Lung (tissue), 12 donors: Measurements from ENCODE around the gene SULT2B1. TPM values are rescaled to one million over a fixed set of nuclear protein-coding genes. Genes with fewer than 3 reads are reported as not detected.
A peak's percentile ranks its signal among the peaks of the same experiment; 100 is the strongest.

ENCODE experiments used
- ATAC-seq: fragments of 200-7000 bp; cut with Tn5 transposase; one replicate; pipeline ENCODE4 v1.9.1; 2020; ENCODE audit warnings: moderate number of reproducible peaks; ENCODE audit not compliant: insufficient read depth, low FRiP score
- DNase-seq, 3 donors: peaks; one replicate each; pipeline ENCODE4 v3.0.0-alpha.2; 2013 to 2017
- H3K27ac ChIP-seq, 2 donors: one replicate each; pipeline ENCODE4 v1.5.1; 2013; ENCODE audit warnings: mild to moderate bottlenecking in 2 of 2, moderate library complexity in 2 of 2, control low read depth in 1 of 2, inconsistent platforms in 1 of 2, low read depth in 1 of 2, low read length in 1 of 2
- H3K27me3 ChIP-seq, 3 donors: one replicate each; pipeline ENCODE4 v1.5.1; 2013; ENCODE audit warnings: low read length in 2 of 3; ENCODE audit not compliant: control insufficient read depth in 3 of 3, insufficient read depth in 3 of 3
- H3K36me3 ChIP-seq, 4 donors: one replicate each; pipeline ENCODE4 v1.5.1; 2013; ENCODE audit warnings: low read length in 4 of 4, mild to moderate bottlenecking in 1 of 4, moderate library complexity in 1 of 4; ENCODE audit not compliant: control insufficient read depth in 4 of 4, insufficient read depth in 4 of 4
- H3K4me1 ChIP-seq, 5 donors: one replicate each; pipeline ENCODE4 v1.5.1; 2013; ENCODE audit warnings: low read length in 5 of 5, mild to moderate bottlenecking in 2 of 5, moderate library complexity in 1 of 5; ENCODE audit not compliant: control insufficient read depth in 5 of 5, insufficient read depth in 5 of 5
- H3K4me3 ChIP-seq: one replicate; pipeline ENCODE4 v1.5.1; 2013; ENCODE audit warnings: mild to moderate bottlenecking, control low read depth, moderate library complexity
- H3K9ac ChIP-seq, 2 donors: one replicate each; pipeline ENCODE4 v1.5.1; 2013; ENCODE audit warnings: low read length in 2 of 2, control low read depth in 1 of 2; ENCODE audit not compliant: insufficient read depth in 1 of 2
- H3K9me3 ChIP-seq, 4 donors: one replicate each; pipeline ENCODE4 v1.5.1; 2013; ENCODE audit warnings: low read length in 3 of 4, mild to moderate bottlenecking in 1 of 4, moderate library complexity in 1 of 4; ENCODE audit not compliant: control insufficient read depth in 4 of 4, insufficient read depth in 3 of 4
- WGBS, 2 donors: extraction: QIAGEN DNeasy Blood & Tissue Kit; methylation state at CpG; one replicate each; pipeline ENCODE4 v1.1.7; 2013; 5-methylcytosine and 5-hydroxymethylcytosine counted together
- polyA plus RNA-seq, 2 donors: library from polyadenylated mRNA; stranded (reverse); fragments of 200-250 nt; gene quantifications; one replicate each; pipeline ENCODE4 v1.2.1, GENCODE V29; 2013
- total RNA-seq, 2 donors: library from RNA; depleted of rRNA in 1 of 2; stranded (reverse); fragments of >200 nt in 1 of 2; gene quantifications; one replicate each; pipeline ENCODE4 v1.2.1, GENCODE V29; 2014 to 2021
- TF ChIP-seq, protein P1 (sequence below): IDR thresholded peaks from 2 replicates; pipeline ENCODE4 v1.5.1; 2012; ENCODE audit warnings: mild to moderate bottlenecking; ENCODE audit errors: control extremely low read depth, extremely low read depth
- donor health status: control.
- donor health status: control.
- donor health status: Bipolar disorder and iron deficiency.
- donor health status: healthy.
- donor health status: DM: yes; HTN: yes; CAD: no.

Gene SULT2B1
- total and polyA plus RNA-seq, 4 donors = 1.2 to 22.9 (median 10.7) TPM

DNA sequence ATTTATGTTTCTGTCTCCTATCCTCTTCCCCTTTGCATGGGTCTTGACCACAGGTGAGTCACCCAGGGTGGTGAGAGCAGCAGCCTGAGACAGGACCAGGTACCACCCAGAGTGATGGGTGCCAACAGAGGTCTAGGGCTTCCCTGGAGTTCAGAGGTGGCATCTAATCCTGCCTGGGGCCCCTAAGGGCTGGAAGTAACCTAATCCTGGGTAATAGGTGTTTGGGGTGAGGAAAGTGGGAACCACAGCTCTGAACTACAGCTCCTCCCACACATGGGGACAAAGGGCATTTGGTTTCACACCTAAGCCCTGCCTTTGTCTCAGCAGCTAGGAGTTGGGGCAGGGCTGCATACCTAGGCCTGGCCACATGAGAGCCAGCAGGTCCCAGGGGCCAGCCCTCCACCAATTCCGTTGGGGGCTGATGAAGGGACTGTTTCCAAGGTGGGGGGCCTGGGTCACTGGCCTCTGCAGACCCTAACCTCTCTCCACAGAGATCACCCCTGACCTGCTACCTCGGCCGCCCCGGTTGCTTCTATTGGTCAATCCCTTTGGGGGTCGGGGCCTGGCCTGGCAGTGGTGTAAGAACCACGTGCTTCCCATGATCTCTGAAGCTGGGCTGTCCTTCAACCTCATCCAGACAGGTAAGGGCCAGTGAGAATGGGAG, 75.4 kb downstream of the SULT2B1 start:
- H3K4me3 ChIP-seq = no peak overlapping the region
- H3K27me3 ChIP-seq = no peaks in the 10 kb centered on the region
- H3K36me3 ChIP-seq = peaks cover 0 to 16% (median 0%) of the 10 kb centered on the region in 4 donors
- ATAC-seq (no peak), DNase-seq (no peak)
- H3K9ac ChIP-seq = no peak overlapping the region
- H3K4me1 ChIP-seq = peaks cover 3 to 32% (median 9%) of the 10 kb centered on the region in 5 donors
- TF ChIP-seq, protein P1, sequence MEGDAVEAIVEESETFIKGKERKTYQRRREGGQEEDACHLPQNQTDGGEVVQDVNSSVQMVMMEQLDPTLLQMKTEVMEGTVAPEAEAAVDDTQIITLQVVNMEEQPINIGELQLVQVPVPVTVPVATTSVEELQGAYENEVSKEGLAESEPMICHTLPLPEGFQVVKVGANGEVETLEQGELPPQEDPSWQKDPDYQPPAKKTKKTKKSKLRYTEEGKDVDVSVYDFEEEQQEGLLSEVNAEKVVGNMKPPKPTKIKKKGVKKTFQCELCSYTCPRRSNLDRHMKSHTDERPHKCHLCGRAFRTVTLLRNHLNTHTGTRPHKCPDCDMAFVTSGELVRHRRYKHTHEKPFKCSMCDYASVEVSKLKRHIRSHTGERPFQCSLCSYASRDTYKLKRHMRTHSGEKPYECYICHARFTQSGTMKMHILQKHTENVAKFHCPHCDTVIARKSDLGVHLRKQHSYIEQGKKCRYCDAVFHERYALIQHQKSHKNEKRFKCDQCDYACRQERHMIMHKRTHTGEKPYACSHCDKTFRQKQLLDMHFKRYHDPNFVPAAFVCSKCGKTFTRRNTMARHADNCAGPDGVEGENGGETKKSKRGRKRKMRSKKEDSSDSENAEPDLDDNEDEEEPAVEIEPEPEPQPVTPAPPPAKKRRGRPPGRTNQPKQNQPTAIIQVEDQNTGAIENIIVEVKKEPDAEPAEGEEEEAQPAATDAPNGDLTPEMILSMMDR = no peak
- peak overlapping the region in 1 of 2 donors; percentile 12 for H3K27ac ChIP-seq
- WGBS, 2 donors = 85 to 88% methylated on average over 6 of the region's 6 CpGs
- H3K9me3 ChIP-seq = no peaks in the 10 kb centered on the region

DNA sequence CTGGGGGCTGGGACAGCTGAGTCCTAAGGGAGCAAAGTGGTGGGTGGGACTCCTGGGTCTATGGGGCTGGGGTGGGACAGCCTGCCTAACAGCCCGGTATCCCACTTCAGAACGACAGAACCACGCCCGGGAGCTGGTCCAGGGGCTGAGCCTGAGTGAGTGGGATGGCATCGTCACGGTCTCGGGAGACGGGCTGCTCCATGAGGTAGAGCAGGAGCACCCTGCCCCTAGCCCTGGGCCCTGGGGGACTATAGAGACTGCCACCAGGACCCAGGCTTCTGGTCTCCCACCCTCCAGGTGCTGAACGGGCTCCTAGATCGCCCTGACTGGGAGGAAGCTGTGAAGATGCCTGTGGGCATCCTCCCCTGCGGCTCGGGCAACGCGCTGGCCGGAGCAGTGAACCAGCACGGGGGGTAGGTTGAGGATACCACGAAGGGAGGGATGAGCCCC, 75.9 kb downstream of the SULT2B1 start:
- no peak for DNase-seq
- no peak overlapping the region for H3K9ac ChIP-seq
- TF ChIP-seq, protein P1 = no peak
- peaks cover 3 to 32% (median 9%) of the 10 kb centered on the region in 5 donors for H3K4me1 ChIP-seq
- no peaks in the 10 kb centered on the region for H3K27me3 ChIP-seq
- no peaks in the 10 kb centered on the region for H3K9me3 ChIP-seq
- H3K36me3 ChIP-seq = peaks cover 0 to 15% (median 3%) of the 10 kb centered on the region in 4 donors
- no peak overlapping the region for H3K4me3 ChIP-seq
- 91 to 94% methylated on average over 17 of the region's 17 CpGs for WGBS, 2 donors
- H3K27ac ChIP-seq = no peak overlapping the region
- no peak for ATAC-seq

DNA sequence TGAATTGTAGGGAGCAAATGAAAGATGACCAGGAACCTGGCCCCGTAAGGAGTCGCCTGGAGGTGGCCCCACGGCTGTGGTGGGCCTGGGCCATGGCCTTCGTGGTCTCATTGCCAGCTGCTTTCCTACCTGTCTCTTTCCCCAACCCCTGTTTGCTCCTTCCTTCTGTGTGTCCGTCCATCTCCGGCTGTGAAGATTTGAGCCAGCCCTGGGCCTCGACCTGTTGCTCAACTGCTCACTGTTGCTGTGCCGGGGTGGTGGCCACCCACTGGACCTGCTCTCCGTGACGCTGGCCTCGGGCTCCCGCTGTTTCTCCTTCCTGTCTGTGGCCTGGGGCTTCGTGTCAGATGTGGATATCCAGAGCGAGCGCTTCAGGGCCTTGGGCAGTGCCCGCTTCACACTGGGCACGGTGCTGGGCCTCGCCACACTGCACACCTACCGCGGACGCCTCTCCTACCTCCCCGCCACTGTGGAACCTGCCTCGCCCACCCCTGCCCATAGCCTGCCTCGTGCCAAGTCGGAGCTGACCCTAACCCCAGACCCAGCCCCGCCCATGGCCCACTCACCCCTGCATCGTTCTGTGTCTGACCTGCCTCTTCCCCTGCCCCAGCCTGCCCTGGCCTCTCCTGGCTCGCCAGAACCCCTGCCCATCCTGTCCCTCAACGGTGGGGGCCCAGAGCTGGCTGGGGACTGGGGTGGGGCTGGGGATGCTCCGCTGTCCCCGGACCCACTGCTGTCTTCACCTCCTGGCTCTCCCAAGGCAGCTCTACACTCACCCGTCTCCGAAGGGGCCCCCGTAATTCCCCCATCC, 76.7 kb downstream of the SULT2B1 start:
- WGBS, 2 donors = 81 to 83% methylated on average over 34 of the region's 34 CpGs
- Histone ChIP-seq H3K27ac (peak overlapping the region in 1 of 2 donors; percentile 12), H3K9ac (no peak overlapping the region), H3K9me3 (no peaks in the 10 kb centered on the region), H3K27me3 (no peaks in the 10 kb centered on the region), H3K4me3 (no peak overlapping the region), H3K36me3 (peaks cover 0 to 15% (median 3%) of the 10 kb centered on the region in 4 donors), H3K4me1 (peaks cover 2 to 24% (median 9%) of the 10 kb centered on the region in 5 donors)
- TF ChIP-seq, protein P1 = no peak
- ATAC-seq (no peak), DNase-seq (no peak)
